HepG2 (cell line): ENCODE data around the gene CLDND2. TPM values are rescaled to one million over a fixed set of nuclear protein-coding genes. Genes with fewer than 3 reads are reported as not detected.

Source experiments
- ARID4A ChIP-seq: sonication (generic); formaldehyde crosslinking; IDR thresholded peaks from 2 replicates; pipeline ENCODE4 v1.5.0; 2020; ENCODE audit warnings: mild to moderate bottlenecking, missing genetic modification reagents, borderline replicate concordance
- BCLAF1 ChIP-seq: fragments of 450-650 bp; IDR thresholded peaks from 2 replicates; pipeline ENCODE4 v1.6.1; 2017; ENCODE audit warnings: mild to moderate bottlenecking
- GABPB1 ChIP-seq: IDR thresholded peaks from 2 replicates; pipeline ENCODE4 v1.6.1; 2016; ENCODE audit warnings: mild to moderate bottlenecking, missing genetic modification reagents, moderate library complexity, missing compliant biosample characterization
- MLX ChIP-seq: IDR thresholded peaks from 2 replicates; pipeline ENCODE4 v1.6.1; 2016
- MXD4 ChIP-seq: IDR thresholded peaks from 2 replicates; pipeline ENCODE4 v1.6.1; 2016; ENCODE audit warnings: mild to moderate bottlenecking, missing biosample characterization, missing genetic modification reagents
- MYC ChIP-seq: sonication (generic); formaldehyde crosslinking; IDR thresholded peaks from 2 replicates; pipeline ENCODE4 v1.9.0; 2021; ENCODE audit warnings: missing genetic modification reagents, borderline replicate concordance
- MYPOP ChIP-seq: sonication (generic); formaldehyde crosslinking; IDR thresholded peaks from 2 replicates; pipeline ENCODE4 v1.8.1; 2023; ENCODE audit warnings: mild to moderate bottlenecking, moderate library complexity, missing genetic modification reagents
- POLR2A ChIP-seq, 2 experiments: IDR thresholded peaks; 2 replicates each; pipeline ENCODE4 v1.6.1; 2011; ENCODE audit warnings: low read depth in 2 of 2, low read length in 2 of 2, mild to moderate bottlenecking in 1 of 2, moderate library complexity in 1 of 2; ENCODE audit not compliant: insufficient read depth in 1 of 2
- POLR2G ChIP-seq: fragments of 200-400 bp; formaldehyde crosslinking; IDR thresholded peaks from 2 replicates; pipeline ENCODE4 v1.6.1; 2018; ENCODE audit warnings: mild to moderate bottlenecking, low read depth, low read length, moderate library complexity
- SALL1 ChIP-seq: sonication (generic); formaldehyde crosslinking; IDR thresholded peaks from 2 replicates; pipeline ENCODE4 v1.8.0; 2022; ENCODE audit warnings: mild to moderate bottlenecking, missing genetic modification reagents
- SMAD1 ChIP-seq: sonication (generic); formaldehyde crosslinking; IDR thresholded peaks from 2 replicates; pipeline ENCODE4 v1.4.0; 2020; ENCODE audit warnings: missing genetic modification reagents, low read depth, mild to moderate bottlenecking, borderline replicate concordance
- SP5 ChIP-seq: IDR thresholded peaks from 2 replicates; pipeline ENCODE4 v1.6.1; 2016; ENCODE audit warnings: low read depth, borderline replicate concordance
- TBL1XR1 ChIP-seq: fragments of 150-350 bp; IDR thresholded peaks from 2 replicates; pipeline ENCODE4 v1.6.1; 2014; ENCODE audit warnings: borderline replicate concordance, low read length; ENCODE audit not compliant: partially characterized antibody
- ZFP91 ChIP-seq: sonication (generic); formaldehyde crosslinking; IDR thresholded peaks from 2 replicates; pipeline ENCODE4 v1.9.0; 2022; ENCODE audit warnings: missing genetic modification reagents, mild to moderate bottlenecking, borderline replicate concordance
- ZMAT3 ChIP-seq: sonication (generic); formaldehyde crosslinking; conservative IDR thresholded peaks from 2 replicates; pipeline ENCODE4 v1.7.0; 2021; ENCODE audit warnings: missing genetic modification reagents
- ZNF501 ChIP-seq: sonication (generic); formaldehyde crosslinking; IDR thresholded peaks from 2 replicates; pipeline ENCODE4 v1.5.1; 2020; ENCODE audit warnings: mild to moderate bottlenecking, moderate library complexity, missing genetic modification reagents
- ZNF788 ChIP-seq: sonication (generic); formaldehyde crosslinking; IDR thresholded peaks from 2 replicates; pipeline ENCODE4 v1.5.0; 2020; ENCODE audit warnings: mild to moderate bottlenecking, missing genetic modification reagents, borderline replicate concordance
- ZSCAN21 ChIP-seq: sonication (generic); formaldehyde crosslinking; IDR thresholded peaks from 2 replicates; pipeline ENCODE4 v1.8.0; 2022; ENCODE audit warnings: mild to moderate bottlenecking, missing genetic modification reagents, moderate library complexity, borderline replicate concordance
- polyA plus RNA-seq, 8 experiments: library from polyadenylated mRNA; depleted of rRNA in 3 of 8; stranded (reverse) in 7 of 8; unstranded in 1 of 8; fragments of >200 nt; fragmentation: Illumina TruSeq in 4 of 8; extraction: Trizol in 4 of 8; gene quantifications; 2 replicates each; pipeline versions ENCODE4 v1.2.1 to v1.2.3, GENCODE V29; 2011 to 2016; ENCODE audit warnings: low read depth in 4 of 8, missing spikeins in 1 of 8, mixed read lengths in 1 of 8; ENCODE audit not compliant: insufficient read depth in 1 of 8
- total RNA-seq, 5 experiments: library from RNA; depleted of rRNA; stranded (reverse); fragments of >200 nt; fragmentation: Illumina TruSeq; extraction: Trizol; gene quantifications; 2 replicates each; pipeline ENCODE4 v1.2.3, GENCODE V29; 2016; ENCODE audit warnings: low read depth in 1 of 5

Gene CLDND2
- total and polyA plus RNA-seq, 2 of the 13 experiments (the other 11 are each of a cell fraction or from before 2014, with no cell fraction given): 0.84 to 1.8 TPM

- TF ChIP-seq MLX (CRISPR knock-in tag): no peak
- TF ChIP-seq MYPOP: 0 out of 2 replicates have a peak, but pooled peaks have one; percentile 36
- peak; percentile 60; the same call in 1 of the 2 replicates for TF ChIP-seq MYC (CRISPR knock-in tag)
- peak; percentile 54; the same call in 1 of the 2 replicates for TF ChIP-seq ZFP91 (CRISPR knock-in tag)
- 0 out of 2 replicates have a peak, but pooled peaks have one; percentile 34 for TF ChIP-seq MXD4 (CRISPR knock-in tag)
- no peak for TF ChIP-seq ZMAT3 (CRISPR knock-in tag)
- peak; percentile 79 for TF ChIP-seq ZNF501
- no peak for TF ChIP-seq BCLAF1
- TF ChIP-seq SMAD1 (CRISPR knock-in tag): 0 out of 2 replicates have a peak, but pooled peaks have one; percentile 25
- TF ChIP-seq SP5: peak; percentile 59
- peak; percentile 29; the same call in 1 of the 2 replicates for TF ChIP-seq SALL1 (CRISPR knock-in tag)
- peak; percentile 49; the same call in 1 of the 2 replicates for TF ChIP-seq ZNF788 (CRISPR knock-in tag)
- TF ChIP-seq GABPB1 (CRISPR knock-in tag): peak; percentile 69; the same call in 1 of the 2 replicates
- 0 out of 2 replicates have a peak, but pooled peaks have one; percentile 6 for TF ChIP-seq POLR2G
- TF ChIP-seq TBL1XR1: no peak
- no peak for TF ChIP-seq ZSCAN21 (CRISPR knock-in tag)
- no peak for TF ChIP-seq POLR2A (IDR thresholded peaks at IDR 0.05; ENCODE audit: insufficient read depth in 1 of 2, low read depth in 2 of 2, low read length in 2 of 2)
- peak; percentile 35; the same call in 1 of the 2 replicates for TF ChIP-seq ARID4A
Observed at GRCh38 chr19:51338563-51339312, 30.1 kb downstream of the CLDND2 start (continued).
